ENCODE data around the gene UQCRH.

The UQCRH gene

GRCh38 chr1:46274225-46275029, 29.1 kb upstream of the UQCRH start:
- no peaks in the 10 kb centered on the region for H3K9me3 ChIP-seq (ENCODE audit: insufficient read depth, low read length)
- no peak overlapping the region for H3K4me2 ChIP-seq (ENCODE audit: low read depth, low read length, poor library complexity, severe bottlenecking)
- H3F3A ChIP-seq (ENCODE audit: insufficient read depth), result 0 out of 2 replicates have a peak, but pooled peaks cover 2% of the 10 kb centered on the region
- no peaks in the 10 kb centered on the region for H4K20me1 ChIP-seq (ENCODE audit: low read depth, low read length)
- H2AFZ ChIP-seq (ENCODE audit: low read depth, low read length, severe bottlenecking), result no peak overlapping the region
- no peaks in the 10 kb centered on the region for H3K79me2 ChIP-seq (ENCODE audit: insufficient read depth, low read length)
- no peaks in the 10 kb centered on the region for H3K9me2 ChIP-seq (replicated peaks; ENCODE audit: insufficient read depth, low read length)
- H3K27ac ChIP-seq (ENCODE audit: low read depth, low read length), result no peak overlapping the region
- TF ChIP-seq EZH2phosphoT487 (conservative IDR thresholded peaks at IDR 0.05; ENCODE audit: low read length) (no peak), CTCF (IDR thresholded peaks at IDR 0.05; ENCODE audit: insufficient read depth, low read length, poor library complexity, severe bottlenecking) (no peak)
- no peak overlapping the region for H3K4me3 ChIP-seq (ENCODE audit: insufficient read depth, low read length, poor library complexity, severe bottlenecking)
- H3K36me3 ChIP-seq (ENCODE audit: low read length), result peaks cover 26% of the 10 kb centered on the region
- H3K9ac ChIP-seq (ENCODE audit: low read length), result no peak overlapping the region
- no peaks in the 10 kb centered on the region for H3K27me3 ChIP-seq (ENCODE audit: low read length)

- H3K9me3 ChIP-seq (ENCODE audit: insufficient read depth, low read length), result no peaks in the 10 kb centered on the region
These were observed 28.5 kb upstream of the UQCRH start for GRCh38 chr1:46275030-46275337.

GRCh38 chr1:46277658-46278373, 25.7 kb upstream of the UQCRH start:
- Histone ChIP-seq H3K9ac (ENCODE audit: low read length) (no peak overlapping the region), H3K9me3 (ENCODE audit: insufficient read depth, low read length) (no peaks in the 10 kb centered on the region), H2AFZ (ENCODE audit: low read depth, low read length, severe bottlenecking) (no peak overlapping the region), H3F3A (ENCODE audit: insufficient read depth) (0 out of 2 replicates have a peak, but pooled peaks cover 4% of the 10 kb centered on the region), H3K9me2 (replicated peaks; ENCODE audit: insufficient read depth, low read length) (no peaks in the 10 kb centered on the region), H3K79me2 (ENCODE audit: insufficient read depth, low read length) (no peaks in the 10 kb centered on the region), H3K27me3 (ENCODE audit: low read length) (no peaks in the 10 kb centered on the region), H3K4me3 (ENCODE audit: insufficient read depth, low read length, poor library complexity, severe bottlenecking) (no peak overlapping the region), H3K4me2 (ENCODE audit: low read depth, low read length, poor library complexity, severe bottlenecking) (no peak overlapping the region), H4K20me1 (ENCODE audit: low read depth, low read length) (no peaks in the 10 kb centered on the region), H3K36me3 (ENCODE audit: low read length) (peaks cover 19% of the 10 kb centered on the region; the same call in 1 of the 2 replicates), H3K27ac (ENCODE audit: low read depth, low read length) (no peak overlapping the region)
- TF ChIP-seq EZH2phosphoT487 (conservative IDR thresholded peaks at IDR 0.05; ENCODE audit: low read length), result no peak
- TF ChIP-seq CTCF (IDR thresholded peaks at IDR 0.05; ENCODE audit: insufficient read depth, low read length, poor library complexity, severe bottlenecking), result no peak

More at GRCh38 chr1:46275030-46275337, 28.5 kb upstream of the UQCRH start:
- Histone ChIP-seq H3K36me3 (ENCODE audit: low read length) (peaks cover 26% of the 10 kb centered on the region), H4K20me1 (ENCODE audit: low read depth, low read length) (no peaks in the 10 kb centered on the region), H3K27me3 (ENCODE audit: low read length) (no peaks in the 10 kb centered on the region), H3K4me3 (ENCODE audit: insufficient read depth, low read length, poor library complexity, severe bottlenecking) (no peak overlapping the region), H3K9me2 (replicated peaks; ENCODE audit: insufficient read depth, low read length) (no peaks in the 10 kb centered on the region), H3K9ac (ENCODE audit: low read length) (no peak overlapping the region), H3F3A (ENCODE audit: insufficient read depth) (0 out of 2 replicates have a peak, but pooled peaks cover 4% of the 10 kb centered on the region), H3K4me2 (ENCODE audit: low read depth, low read length, poor library complexity, severe bottlenecking) (no peak overlapping the region), H2AFZ (ENCODE audit: low read depth, low read length, severe bottlenecking) (no peak overlapping the region), H3K79me2 (ENCODE audit: insufficient read depth, low read length) (no peaks in the 10 kb centered on the region), H3K27ac (ENCODE audit: low read depth, low read length) (no peak overlapping the region)
- TF ChIP-seq EZH2phosphoT487 (conservative IDR thresholded peaks at IDR 0.05; ENCODE audit: low read length) (no peak), CTCF (IDR thresholded peaks at IDR 0.05; ENCODE audit: insufficient read depth, low read length, poor library complexity, severe bottlenecking) (no peak)
